ENCODE data around the gene DDX11.

- TF ChIP-seq, protein P1, sequence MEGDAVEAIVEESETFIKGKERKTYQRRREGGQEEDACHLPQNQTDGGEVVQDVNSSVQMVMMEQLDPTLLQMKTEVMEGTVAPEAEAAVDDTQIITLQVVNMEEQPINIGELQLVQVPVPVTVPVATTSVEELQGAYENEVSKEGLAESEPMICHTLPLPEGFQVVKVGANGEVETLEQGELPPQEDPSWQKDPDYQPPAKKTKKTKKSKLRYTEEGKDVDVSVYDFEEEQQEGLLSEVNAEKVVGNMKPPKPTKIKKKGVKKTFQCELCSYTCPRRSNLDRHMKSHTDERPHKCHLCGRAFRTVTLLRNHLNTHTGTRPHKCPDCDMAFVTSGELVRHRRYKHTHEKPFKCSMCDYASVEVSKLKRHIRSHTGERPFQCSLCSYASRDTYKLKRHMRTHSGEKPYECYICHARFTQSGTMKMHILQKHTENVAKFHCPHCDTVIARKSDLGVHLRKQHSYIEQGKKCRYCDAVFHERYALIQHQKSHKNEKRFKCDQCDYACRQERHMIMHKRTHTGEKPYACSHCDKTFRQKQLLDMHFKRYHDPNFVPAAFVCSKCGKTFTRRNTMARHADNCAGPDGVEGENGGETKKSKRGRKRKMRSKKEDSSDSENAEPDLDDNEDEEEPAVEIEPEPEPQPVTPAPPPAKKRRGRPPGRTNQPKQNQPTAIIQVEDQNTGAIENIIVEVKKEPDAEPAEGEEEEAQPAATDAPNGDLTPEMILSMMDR (conservative IDR thresholded peaks at IDR 0.05; ENCODE audit: low read depth, low read length), result no peak
- TF ChIP-seq RFX5 (IDR thresholded peaks at IDR 0.05; ENCODE audit: low read depth, low read length) (no peak), MAFK (IDR thresholded peaks at IDR 0.05; ENCODE audit: low read depth, low read length) (no peak), POLR2A (IDR thresholded peaks at IDR 0.05; ENCODE audit: low read depth, low read length) (no peak), SMC3 (IDR thresholded peaks at IDR 0.05; ENCODE audit: low read depth, low read length) (no peak), CHD1 (IDR thresholded peaks at IDR 0.05; ENCODE audit: low read depth, low read length) (no peak)
- TF ChIP-seq, protein P2, sequence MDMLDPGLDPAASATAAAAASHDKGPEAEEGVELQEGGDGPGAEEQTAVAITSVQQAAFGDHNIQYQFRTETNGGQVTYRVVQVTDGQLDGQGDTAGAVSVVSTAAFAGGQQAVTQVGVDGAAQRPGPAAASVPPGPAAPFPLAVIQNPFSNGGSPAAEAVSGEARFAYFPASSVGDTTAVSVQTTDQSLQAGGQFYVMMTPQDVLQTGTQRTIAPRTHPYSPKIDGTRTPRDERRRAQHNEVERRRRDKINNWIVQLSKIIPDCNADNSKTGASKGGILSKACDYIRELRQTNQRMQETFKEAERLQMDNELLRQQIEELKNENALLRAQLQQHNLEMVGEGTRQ (IDR thresholded peaks at IDR 0.05; ENCODE audit: low read depth, low read length), result no peak
These were observed 39.3 kb upstream of the DDX11 start for GRCh38 chr12:31034372-31034771.

Data from IMR-90 (cell line).